Stimulated activated CD4-positive, alpha-beta T cell treated with anti-CD3 and anti-CD28 coated beads, Interleukin-15, amount 100 ng/mL, for 48 hours (primary cell): Measurements from ENCODE around the gene INSRR.
A peak's percentile ranks its signal among the peaks of the same experiment; 100 is the strongest.

Source experiments
- DNase-seq, 2 donors: peaks; one replicate each; pipeline ENCODE4 v3.0.0-alpha.2; 2020; ENCODE audit warnings: low read depth in 2 of 2

INSRR gene

DNA sequence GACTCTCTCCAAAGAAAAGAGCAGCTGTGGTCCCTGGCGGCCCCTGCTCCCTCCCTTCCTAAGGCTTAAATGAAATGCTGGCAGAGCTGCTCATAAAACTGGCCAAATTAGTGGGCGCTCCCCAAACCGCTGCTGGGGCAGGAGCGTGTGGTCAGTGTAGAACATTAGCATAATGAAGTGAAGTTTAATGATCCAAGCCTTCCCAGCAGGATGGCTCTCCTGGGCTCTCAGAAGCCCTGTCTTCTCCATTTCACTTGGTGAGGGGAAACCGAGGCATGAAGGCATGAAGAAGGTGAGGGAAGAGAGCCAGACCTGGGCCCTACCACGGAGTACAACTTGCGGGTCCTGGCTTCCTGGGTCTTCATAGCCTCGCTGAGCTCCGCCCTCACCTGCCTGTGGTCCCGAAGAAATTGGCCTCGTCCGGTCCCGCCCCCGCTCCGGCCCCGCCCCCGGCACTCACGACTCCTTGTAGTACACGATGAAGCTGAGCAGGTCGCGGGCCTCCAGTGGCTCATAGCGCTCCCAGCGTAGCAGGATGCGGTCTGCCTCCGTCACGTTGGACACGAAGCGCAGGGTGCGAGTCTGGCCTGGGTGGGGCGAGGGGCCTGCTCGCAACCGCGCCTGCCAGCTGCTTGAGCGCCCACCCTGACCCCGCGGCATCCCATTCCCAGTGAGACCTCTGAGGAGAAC is 10.3 kb downstream of the INSRR start:
- DNase-seq, result peak; percentile 45 to 74

DNA sequence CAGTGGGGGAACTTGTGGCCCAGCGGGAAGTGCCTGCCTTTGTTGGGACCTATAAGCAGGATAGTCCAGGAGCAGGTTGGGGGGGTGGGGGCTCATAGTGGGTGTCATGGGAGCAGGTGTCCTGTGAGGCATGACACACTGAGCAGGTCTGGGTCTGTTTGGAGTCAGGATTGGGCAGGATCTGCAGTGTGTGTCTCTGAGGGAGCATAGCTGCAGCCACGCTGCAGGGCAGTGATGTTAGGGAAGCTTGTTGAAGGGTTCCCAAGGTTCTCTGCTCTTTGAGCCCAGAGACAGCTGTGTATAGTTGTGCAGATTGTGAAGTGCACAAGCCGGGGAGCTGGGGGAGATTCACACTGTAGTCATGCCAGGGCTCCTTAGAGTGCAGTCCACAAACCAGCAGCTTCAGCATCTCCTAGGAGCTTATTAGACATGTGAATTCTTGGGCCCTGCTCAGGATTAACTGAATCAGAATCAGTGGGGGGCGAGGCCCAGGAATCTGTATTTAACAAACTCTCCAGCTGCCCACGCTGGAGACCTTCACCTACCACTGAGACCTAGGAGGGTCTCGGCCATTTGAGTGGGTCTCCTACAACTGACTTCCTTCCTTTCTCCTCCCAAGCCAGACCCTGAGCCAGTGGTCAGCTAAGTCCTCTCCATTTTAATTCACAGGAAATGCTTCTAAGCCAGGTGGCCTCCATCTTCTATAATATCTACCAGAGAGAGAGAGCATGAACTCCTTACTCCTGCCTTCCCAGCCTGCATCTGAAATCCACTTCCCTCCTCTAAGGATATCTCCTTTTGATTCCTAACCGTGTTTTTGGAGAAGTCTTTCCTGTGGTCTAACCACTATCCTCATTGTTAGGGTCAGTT is 11.1 kb downstream of the INSRR start:
- DNase-seq, result no peak

- DNase-seq, result no peak
Observed at GRCh38 chr1:156846643-156847042, 12.3 kb downstream of the INSRR start.

DNA sequence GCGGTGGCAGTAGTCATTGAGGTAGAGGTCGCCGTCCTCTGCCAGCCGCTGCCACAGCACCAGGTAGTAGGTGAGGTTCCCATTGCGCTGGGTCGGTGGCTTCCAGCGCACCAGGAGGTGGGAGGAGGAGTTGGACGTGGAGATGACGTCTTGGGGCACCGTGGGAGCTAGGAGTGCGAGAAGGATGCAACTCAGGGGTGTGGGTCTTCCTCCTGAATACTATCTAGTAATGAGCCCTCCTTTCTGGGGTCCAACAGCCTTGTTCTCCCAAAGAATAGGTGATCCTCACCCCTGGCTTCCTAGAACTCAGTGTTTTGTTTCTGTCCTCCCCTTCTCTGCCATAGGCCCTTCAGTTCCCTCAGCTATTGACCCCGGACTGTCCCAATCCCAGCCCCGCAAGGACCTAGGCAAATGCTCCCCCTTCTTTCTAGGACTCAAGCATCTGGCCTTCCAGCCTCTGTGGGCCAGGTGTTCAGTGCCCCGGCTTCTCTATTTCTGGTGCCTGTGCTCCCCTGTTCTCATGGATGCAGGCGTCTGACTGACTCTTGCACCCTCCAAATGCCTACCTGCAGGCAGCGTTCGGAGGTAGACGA is 12.9 kb downstream of the INSRR start:
- DNase-seq, result no peak

DNA sequence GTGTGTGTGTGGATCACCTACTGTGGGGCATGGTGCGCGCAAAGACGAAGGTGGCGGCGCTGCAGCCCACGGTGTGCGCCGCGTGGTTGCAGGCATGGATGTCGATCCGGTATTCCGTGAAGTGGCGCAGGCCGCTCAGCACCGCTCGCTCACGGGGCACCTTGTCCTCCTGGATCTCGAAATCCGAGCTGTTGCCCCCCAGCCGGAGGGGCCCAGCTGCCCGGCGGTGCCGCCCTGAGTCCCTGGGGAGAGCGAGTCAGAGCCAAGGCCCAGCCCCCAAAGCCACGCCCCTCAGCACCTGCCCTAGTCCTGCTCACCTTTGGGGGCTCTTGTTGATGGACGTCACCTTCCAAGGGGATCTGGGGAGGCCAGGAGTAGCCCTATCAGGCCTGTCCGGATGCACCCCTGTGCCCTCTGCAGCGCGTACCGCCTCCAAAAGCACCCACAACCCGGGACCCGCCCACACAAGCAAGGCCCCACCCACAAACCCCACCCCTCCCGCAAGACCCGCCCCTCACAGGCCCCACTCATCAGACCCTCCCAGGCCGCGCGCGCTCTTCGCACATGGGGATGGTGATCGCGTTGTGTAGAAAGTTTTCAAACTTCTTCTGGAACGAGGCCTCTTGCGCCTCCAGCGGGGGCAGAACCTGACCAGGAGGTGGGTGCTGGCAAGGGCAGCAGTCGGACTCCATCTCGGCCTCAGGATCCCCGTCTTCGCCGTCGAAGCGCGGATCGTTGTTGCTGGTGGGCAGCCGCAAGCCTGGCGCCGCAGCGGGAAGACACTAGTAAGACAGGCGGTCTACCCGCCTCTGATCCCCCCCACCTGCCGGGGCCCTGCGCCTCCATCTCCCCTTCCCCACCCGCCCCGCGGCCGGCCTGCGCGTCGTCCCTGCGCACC is 13.6 kb downstream of the INSRR start:
- DNase-seq, result no peak

- no peak for DNase-seq
Observed at GRCh38 chr1:156844638-156845037, 14.3 kb downstream of the INSRR start.

DNA sequence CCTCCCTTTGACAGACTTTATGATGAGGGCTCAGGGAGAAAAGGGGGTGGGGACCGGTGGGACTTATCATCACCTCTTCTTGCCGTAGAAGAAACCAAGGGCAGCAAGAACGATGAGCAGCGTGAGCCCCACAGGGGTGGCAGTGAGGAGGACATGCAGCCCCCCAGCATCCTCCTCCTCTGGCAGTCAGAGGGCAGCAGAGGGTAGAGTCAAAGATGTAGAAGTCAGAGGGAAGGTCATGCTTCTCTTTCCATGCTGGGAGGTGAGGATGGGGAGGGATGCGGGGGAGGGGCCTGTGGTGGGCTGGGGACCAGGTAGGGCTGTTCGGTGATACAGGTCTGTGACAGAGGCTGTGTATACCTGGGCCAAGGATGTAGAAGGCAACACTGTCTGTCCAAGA is 14.8 kb downstream of the INSRR start:
- no peak for DNase-seq

DNA sequence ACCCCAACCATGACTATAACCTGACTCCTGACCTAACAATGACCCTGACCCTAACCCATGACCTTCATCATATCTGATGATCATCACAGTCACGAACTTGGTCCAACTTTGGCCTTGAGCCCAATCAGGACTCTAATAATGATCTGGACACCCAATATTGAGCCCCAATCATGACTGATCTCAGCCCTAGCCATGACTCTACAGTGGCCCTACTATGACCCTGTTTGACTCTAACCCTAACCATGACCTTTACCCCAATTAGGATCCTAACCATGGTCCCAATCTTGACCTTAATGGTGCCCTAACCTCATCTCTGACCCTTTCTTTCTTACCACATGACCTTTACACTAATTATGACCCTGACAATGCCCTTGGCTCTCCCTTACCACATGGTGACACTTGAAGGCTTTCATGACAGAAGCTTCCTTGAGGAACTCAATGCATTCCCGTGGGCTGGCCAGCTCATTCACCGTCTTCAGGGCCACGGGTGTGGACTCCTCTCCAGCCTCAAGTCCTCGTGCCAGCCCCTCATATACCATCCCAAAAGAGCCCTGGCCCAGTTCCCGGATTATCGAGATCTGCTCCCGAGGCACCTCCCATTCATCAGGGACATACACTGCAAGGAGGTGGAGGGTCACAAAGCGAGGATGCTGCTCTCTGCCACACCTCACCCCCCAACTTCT is 16.2 kb downstream of the INSRR start:
- no peak for DNase-seq

DNA sequence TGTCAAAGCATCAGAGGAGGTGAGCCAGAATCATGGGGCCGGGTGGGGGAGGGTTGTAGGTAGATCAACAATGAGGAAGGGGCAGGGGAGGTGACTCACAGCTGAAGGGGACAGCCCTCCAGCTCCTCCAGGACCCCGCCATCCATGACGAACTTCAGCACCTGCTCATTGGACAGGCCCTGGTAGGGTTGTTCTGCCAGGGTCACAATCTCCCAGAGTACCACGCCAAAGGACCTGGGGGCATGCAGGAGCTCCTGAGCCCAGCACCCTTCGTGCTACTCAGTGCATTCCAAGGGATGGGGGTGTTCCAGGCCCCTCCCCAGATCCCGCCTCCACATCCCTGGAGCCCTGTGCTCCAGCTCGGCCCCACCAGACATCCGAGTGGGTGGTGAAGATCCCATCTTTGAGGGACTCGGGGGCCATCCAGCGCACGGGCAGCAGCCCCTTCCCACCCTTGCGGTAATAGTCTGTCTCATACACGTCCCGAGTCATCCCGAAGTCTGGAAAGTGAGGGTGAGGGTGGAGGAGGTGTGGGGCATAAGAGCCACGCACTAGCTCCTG is 17.5 kb downstream of the INSRR start:
- DNase-seq, result no peak

GRCh38 chr1:156840898-156841279 is 18.0 kb downstream of the INSRR start:
- no peak for DNase-seq

DNA sequence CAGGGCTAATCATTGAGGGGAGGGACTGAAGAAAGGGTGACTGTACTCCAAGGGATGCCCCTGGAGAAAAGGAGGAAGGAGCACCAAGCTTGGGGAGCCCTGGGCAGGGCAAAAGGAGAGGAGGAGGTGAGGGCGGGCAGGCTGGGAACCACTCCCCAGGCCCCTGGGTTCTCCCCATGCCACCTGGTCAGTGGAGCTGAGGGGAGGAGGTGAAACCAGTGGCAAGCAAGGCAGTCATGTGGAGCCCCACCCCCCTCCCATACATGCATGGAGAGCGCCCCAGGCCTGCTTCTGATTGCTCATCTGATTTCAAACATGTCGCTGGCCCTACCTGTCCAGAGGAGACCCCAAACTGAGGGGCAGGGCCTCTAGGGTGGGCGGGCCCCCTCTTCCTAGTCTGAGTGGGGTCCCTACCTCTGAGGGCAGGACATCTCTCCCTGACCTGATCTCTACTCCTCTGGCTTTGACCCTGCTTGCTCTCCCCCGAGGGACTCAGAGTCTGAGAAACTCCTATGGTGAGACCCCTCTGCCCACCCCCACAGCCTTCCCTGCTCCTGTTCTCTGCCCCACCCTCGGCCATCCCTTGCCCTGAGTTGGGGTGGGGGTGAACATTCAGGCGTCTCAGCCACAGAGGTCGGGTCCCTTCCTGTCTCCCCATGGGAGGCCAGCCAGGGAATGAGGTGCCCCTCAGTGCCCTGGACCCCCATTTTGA is 18.6 kb downstream of the INSRR start:
- no peak for DNase-seq

- DNase-seq, result no peak
Observed at GRCh38 chr1:156839426-156840109, 19.3 kb downstream of the INSRR start.

GRCh38 chr1:156838972-156839371 is 19.9 kb downstream of the INSRR start:
- no peak for DNase-seq

DNA sequence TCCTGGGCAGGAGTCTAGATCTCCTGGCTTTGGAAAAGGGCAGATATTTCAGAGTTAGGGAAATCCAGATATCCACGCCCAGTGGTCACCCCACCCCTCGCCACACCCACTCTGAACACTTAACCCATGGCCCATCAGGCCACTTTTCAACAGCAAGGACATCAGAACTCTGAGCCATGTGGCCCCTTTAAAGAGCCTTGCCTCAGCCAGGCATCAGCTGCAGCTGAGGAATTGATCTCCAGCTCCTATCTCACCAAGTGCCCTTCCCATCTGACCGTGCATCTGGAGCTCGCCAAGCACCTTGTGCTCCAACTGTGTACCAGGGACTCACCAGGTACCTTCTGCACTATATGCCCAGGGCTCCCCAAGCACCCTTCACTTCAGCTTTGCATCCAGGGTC is 22.0 kb downstream of the INSRR start:
- DNase-seq, result no peak

DNA sequence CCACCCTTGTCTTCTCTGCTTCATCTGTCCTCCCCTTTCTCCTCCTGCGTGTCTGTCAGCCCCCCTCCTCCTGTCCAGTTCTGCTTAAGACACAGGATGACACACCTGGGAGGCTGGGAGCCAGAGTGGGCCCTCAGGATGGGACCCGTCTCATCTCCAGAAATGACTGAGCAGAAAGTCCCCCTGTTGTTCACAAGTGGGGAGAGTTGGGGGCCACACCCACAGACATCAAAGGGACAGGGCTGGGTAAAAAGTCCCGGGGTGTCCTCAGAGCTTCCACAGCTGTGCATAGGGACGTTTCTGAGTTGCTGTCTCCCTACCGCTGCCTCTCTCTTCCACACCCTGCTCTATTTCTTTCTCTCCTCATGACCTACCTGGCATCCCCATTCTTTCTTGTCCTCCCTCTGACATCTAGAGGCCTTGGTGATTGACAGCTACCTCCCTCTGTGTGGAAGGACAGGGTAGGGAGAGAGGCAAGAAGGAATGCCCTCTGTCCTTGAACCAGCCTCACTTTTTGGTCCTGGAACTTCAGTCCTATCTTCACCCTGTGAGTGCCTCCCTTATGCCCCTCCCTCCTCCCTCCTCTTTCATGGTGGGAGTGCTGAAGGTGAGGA is 22.8 kb downstream of the INSRR start:
- DNase-seq, result peak in 1 of 2 donors; percentile 45

GRCh38 chr1:156834322-156834721 is 24.6 kb downstream of the INSRR start:
- no peak for DNase-seq

GRCh38 chr1:156833603-156834002 is 25.3 kb downstream of the INSRR start:
- no peak for DNase-seq

- no peak for DNase-seq
Observed at GRCh38 chr1:156832434-156832833, 26.5 kb downstream of the INSRR start.

DNA sequence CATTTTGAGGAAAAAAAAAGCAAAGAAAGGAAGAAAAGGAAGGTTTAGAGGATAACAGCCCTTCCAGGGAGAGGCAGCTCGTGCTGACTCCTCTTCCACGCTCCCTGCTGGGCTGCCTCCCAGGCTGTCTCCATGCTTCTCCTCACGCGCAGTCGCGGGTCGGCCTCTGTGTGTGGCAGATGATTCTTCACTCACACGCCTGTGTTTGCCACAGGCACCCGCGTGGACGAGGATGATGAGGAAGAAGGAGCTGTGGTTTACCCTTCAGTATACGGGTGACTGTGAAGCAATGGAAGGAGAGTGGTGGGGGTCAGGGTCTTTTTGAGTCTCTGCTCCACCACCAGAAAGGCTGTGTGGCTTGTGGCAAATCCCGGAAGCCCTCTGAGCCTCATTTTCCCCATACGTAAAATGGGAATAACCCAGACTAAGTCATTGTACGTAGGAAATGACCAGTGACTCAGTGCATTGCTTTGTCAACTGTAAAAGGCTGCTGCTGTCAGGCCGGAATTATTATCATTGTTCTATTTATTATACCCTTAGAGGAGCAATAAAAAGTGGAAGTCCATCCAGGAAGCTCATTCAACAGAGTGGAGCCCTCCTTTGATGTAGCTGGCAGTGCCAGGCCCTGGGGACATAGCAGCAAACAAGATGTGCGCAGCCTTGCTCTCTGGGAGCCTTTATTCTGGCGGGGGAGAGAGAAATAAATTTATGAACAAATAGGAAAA is 30.4 kb downstream of the INSRR start:
- DNase-seq, result no peak
